ENCODE results near the gene PRSS22.

Gene PRSS22

DNA sequence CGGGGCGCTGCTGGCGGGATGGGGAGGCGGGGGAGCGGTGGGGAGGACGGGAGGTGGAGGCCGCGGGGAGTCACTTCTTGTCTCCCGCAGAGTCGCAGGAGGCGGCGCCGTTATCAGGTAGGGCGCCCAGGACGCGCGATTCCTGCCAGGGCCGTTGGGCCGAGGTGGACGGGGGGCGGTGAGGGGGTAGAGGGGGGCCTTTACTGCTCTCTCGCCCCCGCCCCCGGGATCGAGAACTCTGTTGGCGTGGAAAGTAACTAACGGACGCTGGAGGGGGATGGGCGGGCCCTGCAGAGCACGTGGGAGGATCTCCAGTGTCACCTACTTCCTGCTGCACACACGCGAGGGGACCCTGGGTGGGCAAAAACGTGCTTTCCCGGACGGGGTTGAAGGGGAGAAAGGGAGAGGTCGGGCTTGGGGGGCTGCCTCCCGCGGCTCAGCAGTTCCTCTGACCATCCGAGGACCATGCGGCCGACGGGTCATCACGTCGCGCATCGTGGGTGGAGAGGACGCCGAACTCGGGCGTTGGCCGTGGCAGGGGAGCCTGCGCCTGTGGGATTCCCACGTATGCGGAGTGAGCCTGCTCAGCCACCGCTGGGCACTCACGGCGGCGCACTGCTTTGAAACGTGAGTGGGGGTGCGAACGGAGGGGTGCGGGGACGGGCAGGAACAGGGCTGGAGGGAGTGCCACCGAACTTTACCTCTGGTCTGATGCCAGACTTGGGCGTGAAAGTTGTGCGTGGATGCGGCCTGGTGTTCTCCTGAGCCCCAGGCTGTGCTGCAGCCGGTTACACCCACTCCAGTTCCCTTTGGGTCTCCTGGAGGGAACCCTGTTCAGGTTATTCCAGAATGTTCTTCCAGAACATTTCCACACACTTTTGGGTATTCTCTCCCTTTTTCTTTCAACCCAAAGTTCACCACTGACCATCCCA lies 40.4 kb downstream of the PRSS22 start:
- in situ Hi-C loops (cut with HindIII; ENCODE audit: low sequenced_read_pairs) = no loop called here

DNA sequence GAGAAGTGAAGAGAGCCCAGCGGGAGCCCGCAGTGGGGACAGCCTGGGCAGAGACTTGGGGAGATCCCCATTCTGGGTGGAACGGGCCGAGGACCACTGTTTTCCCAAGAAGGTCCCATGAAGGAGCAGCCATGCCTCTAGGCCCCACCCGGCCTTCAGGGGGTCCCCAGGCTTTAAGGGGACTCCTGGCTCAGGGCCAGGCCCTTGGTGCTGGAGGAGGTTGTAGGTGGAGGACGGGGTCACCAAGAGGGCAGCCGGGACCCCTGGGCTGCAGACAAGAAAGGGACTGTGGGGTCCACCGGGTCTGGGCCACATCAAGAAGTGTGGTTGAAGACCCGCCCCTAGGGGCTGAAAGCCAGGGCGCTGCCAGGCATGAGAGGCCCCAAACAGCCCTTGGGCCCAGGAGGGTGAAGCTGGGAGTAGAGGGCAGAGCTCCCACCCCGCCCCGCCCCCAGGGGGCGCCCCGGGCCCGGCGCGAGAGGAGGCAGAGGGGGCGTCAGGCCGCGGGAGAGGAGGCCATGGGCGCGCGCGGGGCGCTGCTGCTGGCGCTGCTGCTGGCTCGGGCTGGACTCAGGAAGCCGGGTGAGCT lies 41.1 kb downstream of the PRSS22 start, which contains the start of gene PRSS21:
Gene PRSS21, plus strand, starts transcription at position 487 of the 589 bp plus-strand sequence. Its CDS starts 32 bp downstream, at position 519.
- in situ Hi-C loops (cut with HindIII; ENCODE audit: low sequenced_read_pairs) = no loop called here

DNA sequence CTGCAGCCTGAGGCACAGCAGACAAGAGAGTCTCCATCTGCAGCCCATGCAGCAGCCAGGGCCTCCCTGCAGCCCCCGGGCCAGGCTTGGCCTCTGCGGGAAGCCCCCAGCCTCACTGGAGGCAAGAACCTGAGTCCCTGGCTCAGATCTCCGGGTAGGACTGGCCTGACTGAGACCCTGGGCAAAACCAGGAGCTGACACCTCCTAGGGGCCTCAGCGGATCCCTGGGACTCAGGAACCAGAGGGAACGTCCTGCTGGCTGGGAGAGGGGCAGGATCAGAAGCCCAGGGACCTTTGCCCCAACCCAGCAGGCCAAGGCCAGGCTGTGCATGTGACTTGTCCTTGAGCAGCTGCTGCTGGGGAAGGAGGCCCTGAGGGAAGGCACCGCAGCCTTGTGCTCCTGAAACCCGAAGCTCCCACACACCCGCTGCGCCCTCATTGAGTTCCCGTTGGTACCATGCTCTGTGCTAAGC lies 42.6 kb downstream of the PRSS22 start:
- in situ Hi-C loops (cut with HindIII; ENCODE audit: low sequenced_read_pairs) = no loop called here

DNA sequence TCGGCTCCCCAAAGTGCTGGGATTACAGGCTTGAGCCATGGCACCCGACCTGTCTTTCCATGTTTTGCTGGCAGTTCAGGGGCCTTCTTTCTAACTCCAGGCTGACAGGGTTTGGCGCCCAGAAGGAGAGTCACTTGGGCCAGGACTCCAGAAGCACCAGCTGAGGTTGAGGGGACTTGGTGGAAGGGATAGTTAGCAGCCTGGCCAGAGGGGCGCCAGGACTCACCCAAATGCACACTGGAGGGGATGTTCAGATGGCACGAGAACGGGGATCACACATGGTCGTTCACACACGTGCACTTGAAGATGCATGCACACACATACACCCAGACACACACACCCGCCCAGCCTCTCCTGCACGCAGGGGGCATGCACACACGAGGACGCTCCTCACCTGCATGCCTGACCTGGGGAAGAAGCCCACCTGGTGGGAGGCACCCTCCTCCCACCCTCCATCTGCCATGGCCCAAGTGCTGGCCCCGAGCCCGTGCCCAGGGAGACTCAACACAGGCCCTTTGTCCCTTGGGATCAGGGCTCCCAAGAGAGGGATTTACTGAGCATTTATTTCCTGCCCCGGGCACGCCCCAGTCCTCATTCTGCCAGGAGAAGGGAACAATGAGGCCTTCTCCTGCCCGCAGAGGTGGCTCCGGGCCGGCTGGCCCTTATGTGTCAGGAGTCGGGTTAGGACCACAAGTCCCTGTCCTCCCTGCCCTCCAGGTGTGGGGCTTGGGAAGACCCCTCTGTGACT lies 43.2 kb downstream of the PRSS22 start:
- in situ Hi-C loops (cut with HindIII; ENCODE audit: low sequenced_read_pairs) = no loop called here

DNA sequence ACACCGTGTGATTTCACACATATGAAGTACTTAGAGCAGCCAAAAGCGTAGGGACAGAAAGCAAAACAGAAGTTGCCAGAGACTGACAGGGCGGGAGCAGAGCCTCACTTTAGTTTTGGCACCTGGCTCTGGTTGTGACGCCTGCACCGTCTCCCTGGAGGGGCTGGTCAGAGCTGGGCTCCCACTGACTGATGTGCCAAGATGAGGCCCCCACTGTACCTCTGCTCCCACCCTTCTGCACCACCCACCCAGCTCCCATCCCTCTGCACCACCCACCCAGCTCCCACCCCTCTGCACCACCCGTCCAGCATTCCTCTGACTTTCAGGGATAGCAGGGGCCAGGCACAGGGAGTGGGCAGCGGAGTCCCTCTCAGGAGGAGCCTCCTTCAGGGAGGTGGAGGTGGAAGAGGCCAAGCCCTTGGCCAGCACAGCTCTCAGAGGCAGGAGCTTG lies 44.2 kb downstream of the PRSS22 start:
- in situ Hi-C loops (cut with HindIII; ENCODE audit: low sequenced_read_pairs) = no loop called here

DNA sequence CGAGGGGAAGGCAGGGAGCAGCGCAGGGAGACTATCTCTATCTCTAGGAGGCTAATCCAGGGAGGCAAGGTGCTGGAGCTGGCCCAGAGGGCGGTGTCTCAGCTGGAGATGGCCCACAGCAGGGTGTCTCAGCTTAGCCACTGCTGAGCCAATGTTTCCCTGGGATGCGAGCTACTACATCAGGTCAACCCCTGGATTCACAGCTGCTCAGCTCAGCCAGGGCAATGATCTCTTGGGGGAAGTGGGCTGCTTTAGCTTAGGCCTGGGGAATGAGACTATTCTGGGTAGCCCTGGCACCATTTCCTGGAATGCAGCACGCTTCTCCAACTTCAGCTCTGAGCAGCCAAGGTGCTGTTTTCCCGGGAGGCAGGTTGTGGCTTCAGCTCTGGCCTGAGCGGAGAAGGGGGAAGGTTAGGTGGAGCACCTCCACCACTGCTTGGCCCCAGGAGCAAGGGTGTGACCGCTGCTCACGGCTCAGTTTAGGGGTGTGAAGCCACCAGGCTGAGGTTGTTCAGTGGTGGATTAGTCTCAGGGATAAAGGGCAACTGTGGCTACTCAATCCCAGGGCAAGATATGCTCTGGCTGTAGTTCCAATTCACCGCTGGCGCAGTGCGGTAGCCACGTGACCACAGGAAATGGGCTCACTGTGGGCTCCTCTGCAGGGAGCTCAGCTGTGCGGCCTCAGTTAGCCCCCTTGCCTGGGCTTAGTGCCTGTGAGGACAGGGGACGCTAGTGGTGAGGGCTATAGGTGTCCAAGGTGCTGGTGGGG lies 46.1 kb downstream of the PRSS22 start:
- in situ Hi-C loops (cut with HindIII; ENCODE audit: low sequenced_read_pairs) = no loop called here

DNA sequence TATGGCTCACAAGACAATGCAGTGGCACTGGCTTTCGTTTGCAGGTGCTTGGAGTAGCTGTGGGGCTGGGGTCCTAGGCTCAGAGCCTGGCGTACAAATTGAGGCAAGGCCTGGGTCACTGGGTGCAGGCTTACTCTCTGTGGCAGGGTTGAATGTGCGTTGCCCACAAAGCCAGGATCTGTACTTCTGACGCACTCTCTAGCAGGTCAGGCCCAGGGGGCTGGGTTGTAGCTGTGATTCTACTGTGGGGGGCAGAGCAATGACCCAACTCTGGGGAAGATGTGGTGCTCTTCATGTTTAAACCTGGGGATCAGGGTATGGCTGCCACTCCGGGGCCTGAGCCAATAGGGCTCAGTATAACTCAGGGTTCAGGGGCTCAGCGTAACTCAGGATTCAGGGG lies 47.3 kb downstream of the PRSS22 start:
- in situ Hi-C loops (cut with HindIII; ENCODE audit: low sequenced_read_pairs) = no loop called here

DNA sequence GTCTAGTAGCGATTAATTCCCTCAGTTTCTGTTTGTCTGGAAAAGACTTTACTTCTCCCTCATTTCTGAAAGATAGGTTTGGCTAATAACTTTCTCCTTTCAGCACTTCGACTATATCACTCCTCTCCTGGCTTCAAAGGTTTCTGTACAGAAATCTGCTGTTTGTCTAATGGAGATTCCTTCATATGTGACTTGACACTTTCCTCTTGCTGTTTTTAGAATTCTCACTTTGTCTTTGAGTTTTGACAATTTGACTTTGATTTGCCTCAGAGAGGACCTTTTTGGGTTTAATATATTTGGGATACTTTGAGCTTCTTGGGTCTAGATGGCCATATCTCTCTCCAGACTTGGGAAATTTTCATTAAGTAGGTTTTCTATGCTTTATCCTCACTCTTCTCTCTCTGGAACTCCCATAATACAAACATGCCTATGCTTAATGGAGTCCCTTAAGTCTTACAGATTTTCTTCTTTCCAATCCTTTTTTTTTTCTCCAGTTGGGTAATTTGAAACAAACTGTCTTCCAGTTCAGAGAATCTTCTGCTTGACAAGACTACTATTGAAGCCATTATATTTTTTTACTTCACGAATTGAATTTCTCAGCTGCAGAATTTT lies 48.7 kb downstream of the PRSS22 start:
- in situ Hi-C loops (cut with HindIII; ENCODE audit: low sequenced_read_pairs) = no loop called here

DNA sequence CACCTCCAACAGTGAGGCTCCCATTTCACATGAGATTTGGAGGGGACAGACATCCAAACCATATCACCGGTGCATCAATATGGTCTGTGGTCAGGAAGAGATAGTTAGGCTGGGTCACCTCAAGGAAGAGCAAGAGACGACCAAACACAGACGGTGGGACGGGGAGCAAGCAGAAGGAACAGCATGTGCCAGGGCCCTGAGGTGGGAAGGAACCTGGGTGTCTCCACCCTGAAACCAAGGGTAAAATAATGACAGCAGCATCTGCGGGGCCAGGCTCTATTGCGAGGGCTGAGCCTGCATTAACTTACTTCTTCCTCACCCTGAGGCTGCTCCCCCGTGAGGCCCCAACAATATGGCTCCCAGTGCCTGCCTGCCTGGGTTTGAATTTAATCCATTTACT lies 49.8 kb downstream of the PRSS22 start:
- in situ Hi-C loops (cut with HindIII; ENCODE audit: low sequenced_read_pairs) = no loop called here

DNA sequence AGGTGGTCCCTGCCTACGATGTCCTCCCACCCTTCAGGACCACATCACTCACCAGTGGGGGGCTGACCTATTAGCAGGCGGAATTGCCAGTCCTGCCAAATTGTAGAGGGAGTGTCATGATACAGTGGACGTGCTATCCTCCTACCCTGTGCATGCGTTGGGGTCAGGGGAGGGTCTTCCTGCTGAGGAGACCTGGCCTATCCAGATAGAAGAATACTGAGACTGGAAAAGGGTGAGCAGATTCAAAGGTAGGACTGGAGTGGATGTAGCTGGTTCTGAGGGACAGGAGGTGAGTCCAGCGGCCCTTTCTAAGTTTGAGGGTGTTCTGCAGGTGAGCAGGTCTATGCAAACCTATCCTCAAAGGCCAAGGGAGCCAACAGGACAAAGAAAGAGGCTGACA lies 51.7 kb downstream of the PRSS22 start:
- in situ Hi-C loops (cut with HindIII; ENCODE audit: low sequenced_read_pairs) = no loop called here

DNA sequence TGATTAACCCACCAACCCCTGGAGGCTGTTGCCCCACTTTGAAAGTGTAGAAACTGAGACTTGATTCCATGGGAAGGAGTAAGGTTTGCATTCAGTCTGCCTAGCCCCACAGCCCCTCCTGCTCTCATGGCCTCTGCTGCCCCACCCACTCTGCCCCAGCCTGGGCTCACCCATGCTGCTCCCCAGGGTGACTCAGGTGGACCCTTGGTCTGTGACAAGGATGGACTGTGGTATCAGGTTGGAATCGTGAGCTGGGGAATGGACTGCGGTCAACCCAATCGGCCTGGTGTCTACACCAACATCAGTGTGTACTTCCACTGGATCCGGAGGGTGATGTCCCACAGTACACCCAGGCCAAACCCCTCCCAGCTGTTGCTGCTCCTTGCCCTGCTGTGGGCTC lies 53.2 kb downstream of the PRSS22 start:
- in situ Hi-C loops (cut with HindIII; ENCODE audit: low sequenced_read_pairs) = no loop called here

DNA sequence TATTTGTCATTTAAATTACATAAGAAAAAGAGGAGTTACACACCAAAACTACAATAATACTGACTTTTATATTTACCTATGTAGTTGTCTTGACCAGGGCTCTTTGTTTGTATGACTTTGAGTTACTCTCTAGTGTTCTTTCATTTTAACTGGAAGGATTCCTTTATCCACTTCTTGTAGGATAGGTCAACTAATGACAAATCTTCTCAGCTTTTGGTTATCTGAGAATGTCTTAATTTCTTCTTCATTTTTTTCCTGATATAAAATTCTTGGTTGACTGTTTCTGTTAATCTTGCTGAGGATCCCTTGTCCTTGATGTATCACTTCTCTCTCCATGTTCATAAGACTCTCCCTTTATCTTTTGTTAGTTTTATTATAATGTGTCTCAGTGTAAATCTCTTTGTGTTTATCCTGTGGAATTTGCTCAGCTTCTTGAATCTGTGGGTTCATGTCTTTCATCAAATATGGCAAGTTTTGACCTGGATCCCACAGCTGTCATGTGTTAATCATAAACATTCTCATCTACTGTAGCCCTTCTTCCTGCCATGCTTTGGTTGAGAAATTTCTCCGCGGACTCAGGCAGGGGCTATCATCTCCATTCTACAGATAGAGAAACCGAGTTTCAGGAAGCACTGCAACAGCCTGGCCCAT lies 54.3 kb downstream of the PRSS22 start:
- in situ Hi-C loops (cut with HindIII; ENCODE audit: low sequenced_read_pairs) = no loop called here
